HG03045 (cell line): ENCODE measurements around the gene MAST4.
A peak's percentile ranks its signal among the peaks of the same experiment; 100 is the strongest.

Experiments
- ATAC-seq: cut with Tn5 transposase; IDR thresholded peaks from one replicate; pipeline ENCODE4 v1.9.1; 2021; ENCODE audit warnings: mild to moderate bottlenecking, moderate library complexity; ENCODE audit not compliant: unreplicated experiment

The MAST4 gene

DNA sequence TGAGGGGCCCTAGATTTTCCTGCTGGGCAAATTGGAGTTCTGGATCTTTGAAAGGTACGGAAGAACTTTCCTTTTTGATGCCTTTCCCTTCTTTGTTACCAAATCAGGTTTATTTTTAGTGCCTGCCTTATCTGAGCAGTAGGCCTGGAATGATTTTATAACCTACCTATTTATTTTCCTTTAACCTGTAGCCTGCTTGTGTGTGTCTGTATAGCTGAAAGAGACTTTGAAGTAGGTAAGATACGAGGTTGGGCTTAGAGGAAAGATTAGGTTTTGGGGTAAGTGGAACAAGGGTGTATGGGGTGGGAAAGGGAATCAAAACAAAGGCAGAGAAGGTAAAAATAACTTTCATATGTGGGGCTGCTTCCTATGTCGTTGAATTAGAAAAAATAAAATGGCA is 389.2 kb downstream of the MAST4 start:
- no peak for ATAC-seq

DNA sequence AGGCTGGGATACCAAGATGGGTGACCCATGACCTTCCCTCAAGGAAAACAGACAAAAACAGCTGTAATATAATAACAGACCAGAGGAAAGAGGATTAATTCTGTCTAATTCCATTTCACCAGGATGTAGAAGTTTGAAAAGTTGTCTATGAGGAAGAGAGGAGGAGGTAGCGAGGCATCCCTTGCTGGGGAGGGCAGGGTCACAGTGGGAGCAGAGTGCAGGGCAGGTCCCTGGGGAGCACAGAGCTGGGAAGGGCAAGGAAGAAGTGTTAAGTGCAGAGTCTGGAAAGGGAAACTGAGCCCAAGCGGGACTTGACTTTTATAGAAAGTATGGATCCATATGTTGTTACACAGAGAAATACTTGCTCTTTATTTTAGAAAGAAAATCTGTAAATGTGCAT is 389.8 kb downstream of the MAST4 start:
- ATAC-seq, result no peak

DNA sequence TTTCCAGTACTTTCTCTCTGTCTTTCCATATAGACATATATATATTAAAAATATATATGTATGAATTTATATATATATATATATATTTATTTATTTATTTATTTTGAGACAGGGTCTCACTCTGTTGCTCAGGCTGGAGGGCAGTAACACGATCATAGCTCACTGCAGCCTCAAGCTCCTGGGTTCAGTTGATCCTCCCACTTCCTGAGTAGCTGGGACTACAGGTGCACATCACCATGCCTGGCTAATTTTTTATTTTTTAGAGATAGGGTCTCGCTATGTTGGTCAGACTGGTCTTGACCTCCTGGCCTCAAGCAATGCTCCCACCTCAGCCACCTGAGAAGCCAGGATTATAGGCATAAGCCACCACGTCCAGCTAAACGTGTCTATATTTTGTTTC is 390.3 kb downstream of the MAST4 start:
- ATAC-seq, result no peak

DNA sequence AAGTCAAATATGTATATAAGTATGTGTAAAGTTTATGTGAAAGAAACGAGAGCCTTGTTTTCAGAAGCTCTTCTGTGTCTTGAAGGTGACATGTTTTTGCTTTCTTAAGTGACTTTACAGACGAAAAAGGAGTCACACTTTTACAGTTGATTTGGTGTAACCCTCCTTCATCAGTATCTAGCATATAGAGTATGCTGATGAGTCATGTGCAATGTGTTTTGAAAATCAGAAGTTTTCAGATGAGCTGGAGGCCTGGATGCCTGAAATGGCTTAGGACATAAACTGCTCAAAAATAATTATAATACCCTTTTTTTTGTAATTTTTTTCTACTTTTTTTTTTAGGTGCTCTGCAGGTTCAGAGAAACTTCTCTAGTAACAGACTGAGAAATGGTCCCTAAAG is 390.9 kb downstream of the MAST4 start:
- no peak for ATAC-seq

DNA sequence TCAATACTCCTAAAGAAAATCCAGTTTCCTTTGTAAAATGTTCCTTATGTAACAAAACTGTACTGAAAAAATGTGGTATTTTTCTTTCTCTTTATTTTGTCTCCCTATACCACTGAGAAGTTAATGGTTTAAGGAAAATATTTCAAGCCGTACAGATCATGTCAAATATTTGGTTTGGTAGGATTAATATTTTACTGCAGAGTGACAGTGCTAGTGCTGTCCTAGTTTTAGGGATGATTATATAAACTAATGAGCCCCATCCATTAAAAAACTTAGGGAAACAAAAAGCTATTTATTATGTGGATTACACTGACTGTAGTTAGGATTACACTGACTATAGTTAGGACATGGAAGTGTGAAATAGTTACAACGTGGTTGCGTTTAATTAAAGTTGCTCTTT is 391.3 kb downstream of the MAST4 start:
- ATAC-seq, result no peak

DNA sequence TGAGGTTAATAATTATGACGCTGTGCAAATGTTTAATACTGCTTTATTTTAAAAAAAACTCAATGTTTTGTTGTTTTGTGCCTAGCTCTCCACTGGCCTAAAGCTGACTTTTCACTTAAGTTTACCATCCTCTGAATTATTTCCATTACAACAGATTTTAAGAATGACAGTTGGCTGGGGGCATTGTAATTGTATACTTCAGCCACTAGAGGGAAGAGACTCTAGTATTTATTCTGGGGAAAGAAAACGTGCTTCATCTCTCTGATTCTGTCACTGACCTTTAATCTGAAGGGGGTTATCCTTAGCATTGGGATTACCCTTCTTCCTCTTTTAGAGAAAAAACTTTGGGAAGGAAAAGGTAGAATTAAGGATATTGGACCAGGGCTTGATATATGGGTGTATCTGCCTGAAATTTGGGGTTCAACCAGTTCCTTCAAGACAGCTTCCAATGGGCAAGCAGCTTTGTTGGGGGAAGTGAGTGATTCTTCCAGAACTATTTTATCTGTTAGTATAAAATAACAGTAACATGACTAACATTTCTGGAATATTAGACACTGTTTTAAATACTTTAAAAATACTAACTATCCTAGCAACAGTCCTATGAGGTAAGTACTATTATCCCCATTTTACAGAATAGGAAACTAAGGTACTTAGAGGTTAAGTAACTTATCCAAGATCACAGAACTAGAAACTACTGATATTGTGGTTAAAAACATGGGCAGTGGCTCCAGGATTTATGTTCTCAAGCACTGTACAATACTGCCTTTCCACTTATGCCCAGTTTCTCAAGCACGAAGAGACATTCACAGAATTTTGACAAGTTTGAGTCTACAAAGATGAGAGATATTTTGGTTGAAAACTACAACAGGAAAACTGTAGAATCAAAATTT is 392.0 kb downstream of the MAST4 start:
- ATAC-seq, result no peak

DNA sequence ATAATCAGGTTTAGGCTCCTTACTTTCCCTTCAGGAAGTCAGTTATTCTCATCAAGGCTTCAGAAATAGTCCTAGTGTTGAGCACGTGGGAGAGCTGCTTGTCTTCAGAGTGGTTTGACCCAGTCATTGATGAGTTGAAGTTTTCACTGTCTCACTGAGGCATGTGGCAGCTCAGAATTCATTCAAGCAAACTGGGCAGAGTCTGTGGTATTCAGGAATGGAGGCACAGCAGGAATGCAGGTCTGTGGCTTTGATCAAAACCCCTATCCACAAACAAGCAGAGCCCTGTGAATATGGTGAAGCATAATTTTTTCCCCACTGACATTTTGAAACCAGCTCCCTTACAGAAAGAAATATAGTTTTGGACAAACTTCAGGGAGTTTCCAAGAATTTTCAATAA is 393.1 kb downstream of the MAST4 start:
- ATAC-seq, result no peak

DNA sequence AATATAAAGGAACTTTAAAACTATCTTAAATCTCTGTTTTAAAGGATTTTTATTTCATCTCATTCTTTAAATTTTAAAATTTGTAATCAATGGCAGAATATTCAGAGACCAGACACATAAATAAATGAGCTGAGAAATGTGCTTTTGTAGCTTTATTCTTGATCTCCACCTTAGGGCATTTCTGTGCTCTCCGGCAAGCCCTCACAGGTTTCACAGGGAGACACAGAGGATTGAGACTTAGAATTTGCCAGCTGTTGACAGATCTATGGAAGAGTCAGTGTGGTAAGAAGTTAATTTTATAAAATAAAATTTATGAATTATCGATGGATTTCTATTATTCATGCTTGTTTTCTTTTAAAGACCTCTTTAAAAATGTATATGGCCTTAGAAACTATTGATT is 393.6 kb downstream of the MAST4 start:
- no peak for ATAC-seq

DNA sequence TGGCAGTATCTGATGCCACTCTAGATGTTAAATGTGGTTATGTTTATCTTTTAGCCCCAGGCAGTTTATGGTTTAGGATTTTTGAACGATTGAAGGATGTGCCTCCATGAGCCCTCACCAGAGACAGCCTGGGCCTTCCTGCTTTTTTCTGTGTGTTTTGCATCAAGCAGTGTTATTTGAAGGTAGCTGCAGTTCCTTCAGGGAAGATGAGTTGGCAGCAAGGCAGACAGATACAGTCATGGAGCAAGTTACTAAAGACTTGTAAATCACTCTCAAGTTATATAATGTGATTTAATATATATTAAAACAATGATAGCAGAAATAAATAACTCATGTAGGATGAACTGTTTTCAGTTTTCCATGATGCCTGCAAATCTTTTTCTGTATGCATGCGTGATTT is 395.6 kb downstream of the MAST4 start:
- ATAC-seq, result no peak

DNA sequence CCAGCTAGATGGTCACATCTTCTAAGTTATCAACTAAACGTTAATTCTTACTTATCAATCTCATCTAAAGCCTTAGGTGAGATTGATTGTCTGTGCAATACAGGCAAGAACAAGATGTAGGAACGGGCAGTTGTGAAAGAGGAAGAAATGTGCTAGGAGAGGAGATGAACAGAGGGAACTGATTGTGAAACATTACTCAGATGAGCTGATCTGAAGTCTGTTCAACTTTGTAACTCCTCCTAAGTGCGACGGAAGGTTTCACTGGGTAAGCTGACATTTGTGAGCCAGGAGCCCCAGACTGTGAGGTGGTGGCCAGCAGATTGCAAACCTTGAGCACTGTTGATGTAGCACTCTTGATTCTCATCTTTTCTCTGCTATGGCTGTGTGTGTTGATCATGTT is 396.4 kb downstream of the MAST4 start:
- no peak for ATAC-seq

DNA sequence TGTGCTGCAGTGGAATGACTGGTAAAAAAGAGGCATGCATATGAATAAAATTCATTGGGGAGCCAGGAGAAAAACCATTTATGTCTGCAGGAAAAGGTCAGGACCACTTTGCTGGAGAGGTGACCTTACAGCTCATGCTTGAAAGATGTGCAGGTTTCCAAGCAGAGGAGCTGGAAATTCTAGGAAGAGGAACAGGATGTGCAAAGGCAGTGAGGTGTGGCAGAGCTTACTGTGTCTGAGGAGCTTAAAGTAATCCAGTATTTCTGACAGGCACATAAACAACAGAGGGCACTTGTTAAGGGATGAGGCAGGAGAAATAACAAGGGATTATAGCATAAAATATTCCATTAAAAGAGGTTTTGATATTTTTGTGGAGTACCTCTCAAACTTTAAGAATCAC is 397.3 kb downstream of the MAST4 start:
- ATAC-seq, result no peak

DNA sequence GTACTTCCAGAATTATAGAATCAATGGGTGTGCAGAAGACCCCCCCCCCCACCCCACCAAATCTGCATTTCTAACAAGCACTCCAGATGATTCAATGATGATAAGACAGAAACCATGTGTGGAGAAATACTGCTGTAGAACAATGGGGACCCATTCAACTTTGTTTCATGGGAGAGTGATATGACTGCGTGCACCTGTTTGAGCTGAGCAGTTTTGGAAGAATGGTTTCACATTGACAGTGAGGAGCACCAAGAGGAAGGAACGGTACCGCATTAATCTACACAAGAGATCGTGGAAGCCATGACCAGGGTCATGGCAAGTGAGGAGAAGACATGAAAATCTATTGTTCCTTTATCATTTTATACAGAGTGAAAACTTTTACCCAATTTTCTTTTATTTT is 397.7 kb downstream of the MAST4 start:
- no peak for ATAC-seq

DNA sequence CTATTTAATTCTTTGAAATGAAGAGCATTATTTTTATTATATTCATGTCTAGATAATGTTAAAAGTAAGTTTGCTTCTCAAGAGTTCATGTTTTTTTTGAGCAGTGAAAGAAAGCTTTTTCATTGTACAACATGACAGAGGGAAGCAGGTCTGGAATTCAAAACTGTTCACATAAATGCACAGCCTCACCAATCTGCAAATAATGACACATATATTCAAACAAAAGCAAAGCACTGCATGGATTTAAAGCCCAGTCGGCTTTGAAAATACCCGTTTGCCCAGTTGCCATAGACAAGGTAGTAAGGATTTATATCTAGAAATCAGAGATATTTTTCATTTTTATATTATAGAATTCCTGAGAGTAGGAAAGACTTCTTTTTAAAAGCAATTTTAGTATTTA is 398.6 kb downstream of the MAST4 start:
- no peak for ATAC-seq

DNA sequence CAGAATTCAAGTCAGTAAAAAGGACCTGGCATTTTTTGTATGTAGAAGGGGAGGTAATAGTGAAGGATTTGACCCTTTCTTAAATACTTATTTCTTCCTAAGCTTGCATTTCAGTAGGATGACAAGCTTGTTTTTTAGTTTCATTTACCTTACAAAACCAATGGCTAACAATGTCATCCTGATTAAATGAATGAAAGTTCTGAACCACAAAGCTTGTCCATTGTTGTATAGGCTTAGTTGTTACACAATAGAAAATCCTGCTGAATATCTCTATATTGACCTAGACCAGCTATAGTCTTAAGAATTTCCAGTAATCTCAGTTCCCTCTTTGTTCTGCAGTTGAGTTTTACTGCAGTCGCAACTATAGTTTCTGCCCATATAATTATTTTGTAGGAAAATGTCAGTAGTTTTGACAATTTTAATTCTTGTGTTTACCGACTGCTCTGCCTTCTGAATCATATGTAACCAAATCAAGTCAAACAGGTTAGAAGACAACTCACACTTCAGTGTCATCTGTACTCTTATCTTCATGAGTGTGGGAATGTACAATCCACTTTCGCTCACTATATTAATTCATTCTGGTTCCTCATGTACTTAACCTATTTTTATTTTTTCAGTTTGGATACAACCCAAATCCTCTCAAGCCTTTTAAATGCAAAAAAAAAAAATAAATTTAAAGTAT is 404.7 kb downstream of the MAST4 start:
- no peak for ATAC-seq

DNA sequence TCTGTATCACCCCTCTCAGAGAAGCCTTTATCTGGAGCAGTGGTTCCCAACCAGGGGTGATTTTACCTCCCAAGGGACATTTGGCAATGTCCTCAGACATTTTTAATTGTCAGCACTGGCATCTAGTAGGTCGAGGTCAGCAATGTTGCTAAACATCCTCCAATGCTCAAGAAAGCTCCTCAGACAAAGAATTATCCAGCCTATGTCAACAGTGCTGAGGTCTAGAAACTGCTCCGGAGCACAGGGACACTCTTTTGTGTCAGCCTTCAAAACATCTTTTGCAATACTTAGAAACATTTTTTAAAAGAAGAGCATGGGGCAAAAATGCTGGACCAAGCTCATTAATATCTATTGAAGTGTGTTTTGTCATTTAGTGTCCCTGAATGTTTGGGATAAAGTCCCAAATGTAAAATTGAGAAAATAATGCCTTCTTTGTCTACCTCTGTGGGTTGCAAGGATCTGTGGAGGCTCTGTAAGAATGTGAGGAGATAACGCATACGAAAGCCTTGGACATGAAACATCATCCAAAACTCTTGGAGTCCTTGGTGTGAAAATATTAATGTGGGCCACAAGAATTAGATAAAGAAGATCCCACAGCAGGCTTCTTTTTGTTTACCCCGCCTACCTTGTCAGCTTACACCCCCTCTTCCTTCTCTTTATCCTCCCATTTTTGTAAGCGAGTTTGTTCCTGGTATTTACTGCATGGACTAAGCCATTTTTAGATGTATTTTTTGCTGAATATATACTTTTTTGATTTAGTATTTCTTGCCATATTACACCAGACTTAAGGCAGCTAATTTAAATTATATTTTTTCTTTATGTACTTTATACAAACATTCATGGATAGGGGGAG is 406.9 kb downstream of the MAST4 start:
- no peak for ATAC-seq

DNA sequence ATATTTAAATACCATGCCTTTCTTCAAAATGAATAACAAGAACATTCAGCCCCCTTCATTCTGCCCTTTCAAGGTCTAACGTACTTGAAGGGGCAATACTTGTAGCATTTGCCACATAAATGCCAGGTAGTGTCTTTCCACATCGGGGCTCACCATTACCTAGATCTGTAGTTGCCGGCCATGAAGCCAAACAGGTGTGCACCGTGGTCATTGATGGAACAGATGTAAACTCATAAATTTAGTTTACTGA is 407.4 kb downstream of the MAST4 start:
- ATAC-seq, result no peak

DNA sequence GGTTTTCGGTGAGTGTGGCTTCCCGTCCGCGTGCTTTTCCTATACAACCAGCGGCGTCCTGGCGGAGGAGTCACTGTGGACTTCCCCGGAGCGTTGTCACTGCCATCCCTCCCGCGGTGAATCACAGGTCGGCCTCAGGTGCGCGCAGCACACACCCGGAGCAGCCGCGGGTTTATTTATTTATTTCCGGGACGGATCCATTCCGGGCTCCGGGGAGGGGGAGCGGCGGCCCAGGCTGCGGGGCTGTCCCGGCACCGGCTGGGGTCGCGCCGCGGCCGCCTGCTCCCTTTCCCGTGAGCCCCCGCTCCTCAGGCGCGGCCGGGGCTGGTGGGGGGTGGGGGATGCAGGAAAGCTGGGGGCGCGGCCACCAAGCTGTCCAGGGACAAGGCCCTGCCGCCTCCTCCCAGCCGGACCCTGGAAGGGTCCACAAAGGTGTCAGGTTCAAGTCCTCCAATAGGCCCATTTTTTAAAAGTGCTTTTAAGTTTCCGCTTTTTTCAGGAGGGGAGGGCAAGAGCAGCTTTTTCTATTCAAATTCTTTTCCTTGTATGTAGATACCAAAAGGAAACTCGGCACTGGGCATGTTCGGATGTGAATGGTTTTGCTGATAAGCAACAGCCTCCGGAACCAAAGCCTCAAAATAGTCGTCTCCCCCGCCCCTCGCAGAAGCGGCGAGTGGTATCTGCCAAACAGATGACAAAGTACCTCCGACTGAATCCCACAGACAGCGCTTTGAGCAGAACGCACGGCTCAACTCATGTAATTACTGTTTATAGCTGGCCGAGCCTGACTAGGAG is 407.9 kb downstream of the MAST4 start:
- peak; percentile 68 for ATAC-seq

DNA sequence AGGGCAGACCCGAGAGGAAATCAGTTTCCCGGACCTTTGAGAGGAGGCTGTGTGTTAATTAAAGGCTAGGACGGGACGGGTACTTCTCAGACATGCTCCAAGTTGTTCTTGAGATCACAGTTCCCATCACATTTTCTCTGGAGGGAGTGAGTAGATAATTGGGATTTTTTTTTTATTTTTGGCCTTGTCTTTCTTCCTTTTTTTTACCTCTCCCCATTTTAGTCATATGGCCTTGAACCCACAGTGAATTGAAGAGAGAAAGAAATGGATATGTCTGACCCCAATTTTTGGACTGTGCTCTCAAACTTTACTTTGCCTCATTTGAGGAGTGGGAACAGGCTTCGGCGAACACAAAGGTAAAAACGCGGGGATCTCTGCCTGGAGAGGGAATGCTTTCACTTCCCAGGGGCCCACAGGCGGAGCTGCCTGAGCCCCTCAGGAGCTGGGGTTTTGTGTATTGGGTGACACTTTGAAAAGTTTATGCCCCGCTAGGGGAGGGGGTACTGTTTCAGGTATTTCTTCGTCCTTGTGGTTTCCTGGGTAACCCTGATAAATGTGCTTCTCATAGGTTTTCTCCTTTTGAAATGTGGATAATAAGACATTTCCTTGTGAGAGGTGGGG is 408.6 kb downstream of the MAST4 start:
- ATAC-seq, result no peak

DNA sequence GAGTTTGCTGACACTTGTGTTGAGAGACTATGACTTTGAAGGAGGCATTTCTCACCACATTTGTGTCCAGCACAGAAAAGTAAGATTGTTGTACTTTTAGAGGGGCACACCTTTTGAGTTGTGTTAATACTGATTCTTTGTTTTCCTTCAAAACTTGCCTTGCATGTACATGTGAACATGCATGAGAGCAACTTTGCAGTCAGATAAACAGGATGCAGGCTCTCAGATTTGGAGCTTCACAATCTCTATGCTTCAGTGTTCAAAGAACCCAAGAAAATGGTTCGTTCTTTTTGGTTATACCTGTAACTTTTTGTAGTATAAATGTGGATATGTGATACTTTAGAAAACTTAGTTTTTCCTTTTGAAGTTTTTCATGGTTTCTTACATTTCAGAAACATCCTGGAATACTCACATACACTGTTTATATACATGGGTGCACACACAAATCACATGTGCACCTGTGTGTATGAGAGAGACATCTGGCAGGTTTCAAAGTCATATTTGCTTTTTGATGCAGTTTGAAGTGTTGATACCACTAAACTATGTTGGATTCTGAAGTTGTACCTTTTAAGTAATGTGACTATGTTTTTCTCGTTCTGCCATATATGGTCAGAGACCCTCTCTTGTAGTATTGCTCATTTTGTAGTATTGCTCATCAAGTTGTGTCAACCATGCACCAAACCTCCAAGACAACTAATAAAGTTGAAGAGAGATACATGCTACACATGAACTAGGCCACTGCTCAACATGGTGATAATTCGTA is 409.7 kb downstream of the MAST4 start:
- no peak for ATAC-seq

DNA sequence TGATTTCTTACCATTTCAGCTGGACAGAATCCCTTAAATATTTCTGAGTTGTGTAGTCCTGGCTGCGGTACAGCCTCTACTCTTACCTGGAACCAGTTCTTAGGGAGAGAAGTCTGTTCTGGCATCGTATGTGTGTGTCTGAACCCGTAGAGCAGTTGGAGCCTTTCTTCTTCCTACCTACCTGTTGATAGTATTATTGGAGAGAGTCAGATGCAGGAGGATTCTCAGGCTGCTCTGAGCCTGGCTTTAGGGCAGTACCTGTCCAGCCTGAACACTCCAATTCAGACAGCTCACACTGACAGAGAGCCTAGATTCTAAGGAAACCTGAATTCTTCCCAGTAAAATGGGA is 410.3 kb downstream of the MAST4 start:
- no peak for ATAC-seq
